Prostate gland (tissue), 2 donors: Measurements from ENCODE around the gene AGL. TPM values are rescaled to one million over a fixed set of nuclear protein-coding genes. Genes with fewer than 3 reads are reported as not detected.

ENCODE experiments used
- DNase-seq: peaks from one replicate; pipeline ENCODE4 v3.0.0-alpha.2; 2019; ENCODE audit warnings: low spot score
- H3K27ac ChIP-seq, 2 donors: fragments of 200-600 bp; sonication (generic); 2 replicates each; pipeline ENCODE4 v1.5.1; 2017 to 2019
- H3K27me3 ChIP-seq: fragments of 200-600 bp; sonication (generic); replicated peaks from 2 replicates; pipeline ENCODE4 v1.5.1; 2019; ENCODE audit not compliant: insufficient read depth
- H3K36me3 ChIP-seq, 2 donors: fragments of 200-600 bp; sonication (generic); 1 replicate in 1 of 2; 2 replicates in 1 of 2; pipeline versions ENCODE4 v1.5.1 to v1.8.1; 2017 to 2019
- H3K4me1 ChIP-seq: fragments of 200-600 bp; sonication (generic); replicated peaks from 2 replicates; pipeline ENCODE4 v1.5.1; 2019
- H3K4me3 ChIP-seq, 2 donors: fragments of 200-600 bp; sonication (generic); 2 replicates each; pipeline ENCODE4 v1.5.1; 2017 to 2019
- H3K9me3 ChIP-seq: fragments of 200-600 bp; sonication (generic); 2 replicates; pipeline ENCODE4 v1.5.1; 2017
- POLR2A ChIP-seq: fragments of 450-650 bp; IDR thresholded peaks from one replicate; pipeline ENCODE4 v1.6.1; 2016; ENCODE audit warnings: antibody characterized with exemption, mild to moderate bottlenecking
- POLR2AphosphoS5 ChIP-seq: sonication (generic); formaldehyde crosslinking; IDR thresholded peaks from one replicate; pipeline ENCODE4 v1.6.1; 2017; ENCODE audit warnings: antibody characterized with exemption
- WGBS: methylation state at CpG from one replicate; pipeline ENCODE4 v1.1.5; 2018; 5-methylcytosine and 5-hydroxymethylcytosine counted together
- intact Hi-C: fragments of 100-400 bp; cut with DNase I; formaldehyde crosslinking; loops from one replicate; pipeline ENCODE4 v1.14.2; 2022
- total RNA-seq, 2 donors: library from RNA; depleted of rRNA; stranded (reverse); fragments of >200 nt; gene quantifications; one replicate each; pipeline ENCODE4 v1.1.0, GENCODE V29; 2016
- TF ChIP-seq, protein P1 (sequence below), 4 experiments: fragments of 200-600 bp in 2 of 4; fragments of 450-650 bp in 2 of 4; sonication (generic) in 2 of 4; IDR thresholded peaks; 1 replicate in 3 of 4; 2 replicates in 1 of 4; pipeline ENCODE4 v1.5.1; 2016 to 2019; ENCODE audit warnings: antibody characterized with exemption in 4 of 4, mild to moderate bottlenecking in 2 of 4, moderate library complexity in 2 of 4

The AGL gene
- total RNA-seq, 2 donors from 2014 or later, result 17.6 to 28.6 TPM

DNA sequence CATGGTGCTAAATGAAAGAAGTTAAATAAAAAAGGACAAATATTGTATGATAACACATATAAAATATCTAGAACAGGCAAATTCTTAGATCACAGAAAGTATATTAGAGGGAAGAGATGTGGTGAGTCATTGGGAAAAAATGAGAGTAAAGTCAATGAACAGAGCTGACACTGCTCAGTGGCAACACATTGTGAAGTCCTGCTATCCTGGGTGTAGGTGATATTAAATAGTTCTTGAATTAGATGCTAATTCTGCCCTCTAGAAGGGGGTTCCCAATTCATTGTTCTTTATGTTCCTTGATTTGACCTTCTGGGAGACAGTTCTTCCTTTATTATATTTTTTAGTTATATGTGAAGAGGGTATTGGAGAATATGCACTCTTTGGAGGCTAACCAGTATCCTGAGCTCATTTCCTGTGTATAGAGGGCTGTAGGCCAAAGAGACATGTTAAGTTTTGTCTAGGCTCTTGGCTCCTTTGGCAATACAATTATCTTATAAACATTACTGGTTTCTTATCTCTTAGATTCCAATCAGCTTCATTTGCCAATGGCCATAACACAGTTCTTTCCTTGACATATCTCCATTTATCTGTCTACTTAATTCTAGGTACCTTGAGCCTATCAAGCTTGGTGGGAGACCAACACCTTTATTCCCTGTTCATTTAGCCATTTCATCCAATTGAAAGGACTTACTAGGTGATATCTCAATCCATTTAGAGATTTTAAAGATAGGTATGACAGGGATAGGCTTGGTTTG lies 113.1 kb downstream of the AGL start:
- TF ChIP-seq POLR2A (no peak), POLR2AphosphoS5 (no peak)
- TF ChIP-seq, protein P1, sequence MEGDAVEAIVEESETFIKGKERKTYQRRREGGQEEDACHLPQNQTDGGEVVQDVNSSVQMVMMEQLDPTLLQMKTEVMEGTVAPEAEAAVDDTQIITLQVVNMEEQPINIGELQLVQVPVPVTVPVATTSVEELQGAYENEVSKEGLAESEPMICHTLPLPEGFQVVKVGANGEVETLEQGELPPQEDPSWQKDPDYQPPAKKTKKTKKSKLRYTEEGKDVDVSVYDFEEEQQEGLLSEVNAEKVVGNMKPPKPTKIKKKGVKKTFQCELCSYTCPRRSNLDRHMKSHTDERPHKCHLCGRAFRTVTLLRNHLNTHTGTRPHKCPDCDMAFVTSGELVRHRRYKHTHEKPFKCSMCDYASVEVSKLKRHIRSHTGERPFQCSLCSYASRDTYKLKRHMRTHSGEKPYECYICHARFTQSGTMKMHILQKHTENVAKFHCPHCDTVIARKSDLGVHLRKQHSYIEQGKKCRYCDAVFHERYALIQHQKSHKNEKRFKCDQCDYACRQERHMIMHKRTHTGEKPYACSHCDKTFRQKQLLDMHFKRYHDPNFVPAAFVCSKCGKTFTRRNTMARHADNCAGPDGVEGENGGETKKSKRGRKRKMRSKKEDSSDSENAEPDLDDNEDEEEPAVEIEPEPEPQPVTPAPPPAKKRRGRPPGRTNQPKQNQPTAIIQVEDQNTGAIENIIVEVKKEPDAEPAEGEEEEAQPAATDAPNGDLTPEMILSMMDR (IDR thresholded peaks at IDR 0.05), result no peak
- Histone ChIP-seq H3K36me3 (no peaks in the 10 kb centered on the region), H3K27me3 (no peaks in the 10 kb centered on the region), H3K9me3 (no peaks in the 10 kb centered on the region), H3K4me1 (peaks cover 3% of the 10 kb centered on the region), H3K4me3 (no peak overlapping the region), H3K27ac (no peak overlapping the region)
- intact Hi-C loops, result no loop called here
- no peak for DNase-seq

DNA sequence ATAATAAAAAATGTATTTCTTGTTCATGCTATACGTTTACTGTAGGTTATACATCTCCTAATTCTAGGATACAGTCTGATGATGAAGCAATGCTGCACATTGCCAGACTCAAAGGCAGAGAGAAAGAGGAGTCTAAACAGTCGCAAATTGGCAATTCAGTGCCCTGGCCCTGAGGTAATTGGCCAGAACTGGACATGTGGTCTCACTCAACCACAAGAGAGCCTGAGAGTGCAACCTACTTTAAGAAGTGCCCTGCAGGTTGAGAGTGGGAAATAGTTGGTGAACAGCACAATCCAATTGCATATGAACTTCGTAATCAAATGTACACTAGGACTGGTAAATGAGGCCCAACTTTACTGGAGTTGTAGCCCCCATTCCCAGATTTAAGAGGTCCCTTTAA lies 114.6 kb downstream of the AGL start:
- H3K36me3 ChIP-seq, result no peaks in the 10 kb centered on the region
- TF ChIP-seq POLR2AphosphoS5 (no peak), POLR2A (no peak)
- TF ChIP-seq, protein P1 (IDR thresholded peaks at IDR 0.05), result no peak
- no peaks in the 10 kb centered on the region for H3K27me3 ChIP-seq
- H3K27ac ChIP-seq, result peak overlapping the region in 1 of 2 donors; percentile 42
- peaks cover 3% of the 10 kb centered on the region for H3K4me1 ChIP-seq
- DNase-seq, result no peak
- intact Hi-C loops, result no loop called here
- no peak overlapping the region for H3K4me3 ChIP-seq
- no peaks in the 10 kb centered on the region for H3K9me3 ChIP-seq
- WGBS, result 82% methylated on average over 3 of the region's 3 CpGs

DNA sequence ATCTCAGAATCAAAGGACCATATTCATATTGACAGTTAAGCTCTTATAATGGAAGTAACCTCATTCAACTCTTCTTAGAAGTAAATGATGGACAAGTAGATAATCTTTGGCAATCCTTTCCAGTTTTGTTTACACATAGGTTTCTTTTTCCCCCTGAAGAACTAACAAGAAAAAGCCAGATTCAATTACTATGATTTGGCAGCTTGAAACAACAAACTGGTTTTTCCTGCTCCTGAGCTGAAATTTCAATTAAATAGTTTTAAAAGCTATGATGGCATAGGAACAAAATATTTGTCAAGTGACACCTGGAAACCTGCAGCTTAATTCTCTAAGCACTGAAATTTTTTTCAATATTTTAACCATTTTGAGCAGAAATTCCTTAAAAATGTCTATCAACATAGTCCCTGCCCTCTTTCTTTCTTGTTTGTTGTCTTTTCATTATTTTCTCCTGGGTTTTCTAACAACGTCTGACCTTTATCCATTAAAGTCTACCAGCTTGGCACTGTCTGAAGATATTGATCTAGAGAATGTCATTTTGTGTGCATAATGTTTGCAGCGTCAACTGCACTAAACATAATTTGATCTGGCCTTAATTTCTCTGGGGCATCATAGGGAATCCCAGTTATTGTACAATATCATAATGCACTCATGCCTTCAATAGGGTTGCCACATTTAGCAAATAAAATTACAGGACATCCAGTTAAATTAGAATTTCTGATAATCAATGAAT lies 115.7 kb downstream of the AGL start:
- H3K9me3 ChIP-seq, result no peaks in the 10 kb centered on the region
- no peak overlapping the region for H3K4me3 ChIP-seq
- DNase-seq, result peak; percentile 37
- peak overlapping the region in 1 of 2 donors; percentile 42 for H3K27ac ChIP-seq
- TF ChIP-seq POLR2A (no peak), POLR2AphosphoS5 (peak; percentile 79)
- TF ChIP-seq, protein P1 (IDR thresholded peaks at IDR 0.05), result no peak
- H3K27me3 ChIP-seq, result no peaks in the 10 kb centered on the region
- peaks cover 3% of the 10 kb centered on the region for H3K4me1 ChIP-seq
- no peaks in the 10 kb centered on the region for H3K36me3 ChIP-seq
- WGBS, result 49% methylated on average over 2 of the region's 2 CpGs
- intact Hi-C loops, result no loop called here

DNA sequence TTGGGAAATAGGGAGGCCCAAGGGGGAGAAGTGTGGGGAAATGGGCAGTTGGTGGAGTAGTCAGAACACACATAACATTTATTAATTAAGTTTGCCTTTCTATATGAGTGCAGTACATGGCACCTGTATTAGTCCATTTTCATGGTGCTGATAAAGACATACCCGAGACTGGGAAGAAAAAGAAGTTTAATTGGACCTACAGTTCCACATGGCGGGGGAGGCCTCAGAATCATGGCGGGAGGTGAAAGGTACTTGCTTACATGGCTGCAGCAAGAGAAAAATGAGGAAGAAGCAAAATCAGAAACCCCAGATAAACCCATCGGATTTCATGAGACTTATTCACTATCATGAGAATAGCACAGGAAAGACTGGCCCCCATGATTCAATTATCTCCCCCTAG lies 118.1 kb downstream of the AGL start:
- DNase-seq, result no peak
- 94% methylated on average over 4 of the region's 4 CpGs for whole genome bisulfite sequencing
- Histone ChIP-seq H3K9me3 (no peaks in the 10 kb centered on the region), H3K4me3 (no peak overlapping the region), H3K36me3 (no peaks in the 10 kb centered on the region), H3K27me3 (no peaks in the 10 kb centered on the region), H3K27ac (no peak overlapping the region), H3K4me1 (peaks cover 3% of the 10 kb centered on the region)
- intact Hi-C loops, result no loop called here
- TF ChIP-seq POLR2AphosphoS5 (no peak), POLR2A (no peak)
- TF ChIP-seq, protein P1 (IDR thresholded peaks at IDR 0.05), result no peak
